Ishikawa (cell line): ENCODE data around the gene NEDD4L.

Source experiments
- CEBPB ChIP-seq: IDR thresholded peaks from 2 replicates; pipeline ENCODE4 v1.6.1; 2012
- NFIC ChIP-seq: IDR thresholded peaks from 2 replicates; pipeline ENCODE4 v1.6.1; 2012
- RAD21 ChIP-seq: IDR thresholded peaks from 2 replicates; pipeline ENCODE4 v1.6.1; 2012; ENCODE audit warnings: low read depth
- TCF12 ChIP-seq: IDR thresholded peaks from 2 replicates; pipeline ENCODE4 v1.6.1; 2012; ENCODE audit warnings: low read depth
- USF1 ChIP-seq: IDR thresholded peaks from 2 replicates; pipeline ENCODE4 v1.6.1; 2012
- YY1 ChIP-seq: IDR thresholded peaks from 2 replicates; pipeline ENCODE4 v1.6.1; 2012; ENCODE audit warnings: low read depth

DNA sequence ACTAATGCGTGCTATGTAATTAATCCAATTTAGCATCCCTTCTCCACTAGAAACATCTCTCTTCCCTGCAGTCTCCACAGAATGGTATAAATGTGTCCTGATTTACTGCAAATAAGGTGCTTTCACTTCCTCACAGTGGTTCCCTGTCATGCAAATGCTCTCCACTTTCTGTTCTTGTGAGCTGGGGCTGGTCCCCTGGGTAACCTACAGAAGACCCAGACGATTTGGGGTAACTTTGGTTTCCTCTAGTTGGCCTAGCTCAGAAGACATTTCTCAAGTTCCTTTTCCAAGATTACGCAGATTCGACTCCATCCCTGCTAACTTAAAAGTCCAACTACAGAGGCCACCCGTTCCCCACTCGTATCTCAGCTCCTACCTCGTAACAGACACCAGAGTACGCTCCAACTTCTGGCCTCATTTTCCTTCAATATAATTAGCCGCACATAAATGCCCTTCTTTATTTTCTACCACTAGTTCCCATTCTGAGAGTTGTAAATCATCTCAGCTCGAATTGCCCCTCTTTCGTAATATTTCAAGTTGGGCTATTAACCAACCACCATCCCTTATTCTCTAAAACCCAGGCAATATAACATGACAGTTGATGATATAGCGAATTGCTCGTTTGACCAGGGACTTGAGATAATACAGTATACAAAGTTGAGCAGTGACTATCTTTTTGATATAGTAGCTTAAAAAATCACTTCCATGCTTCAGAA, 28.8 kb upstream of the NEDD4L start:
- TF ChIP-seq RAD21: no peak
- no peak for TF ChIP-seq CEBPB
- TF ChIP-seq TCF12: no peak
- TF ChIP-seq NFIC: no peak
- TF ChIP-seq USF1: no peak
- no peak for TF ChIP-seq YY1
